Kidney (tissue), 14 donors: Measurements from ENCODE around the gene PLPPR5. TPM values are rescaled to one million over a fixed set of nuclear protein-coding genes. Genes with fewer than 3 reads are reported as not detected.

Experiments
- DNase-seq, 5 donors: peaks; one replicate each; pipeline ENCODE4 v3.0.0-alpha.2; 2013 to 2020
- FAIRE-seq: peaks from 2 replicates; lab custom pipeline; 2012; peaks lifted over from hg19 to GRCh38; lab: Jason Lieb, UNC
- H3K27ac ChIP-seq, 2 donors: one replicate each; pipeline ENCODE4 v1.7.0; 2013; ENCODE audit warnings: low read depth in 2 of 2, low read length in 2 of 2, inconsistent platforms in 1 of 2
- H3K27me3 ChIP-seq: one replicate; pipeline ENCODE4 v1.7.1; 2013; ENCODE audit warnings: low read length, inconsistent platforms; ENCODE audit not compliant: control insufficient read depth, insufficient read depth
- H3K36me3 ChIP-seq, 3 donors: one replicate each; pipeline versions ENCODE4 v1.7.0 to v1.7.1; 2013; ENCODE audit warnings: low read length in 3 of 3, control low read depth in 1 of 3, inconsistent platforms in 1 of 3; ENCODE audit not compliant: insufficient read depth in 3 of 3, control insufficient read depth in 2 of 3
- H3K4me1 ChIP-seq, 3 donors: one replicate each; pipeline versions ENCODE4 v1.7.0 to v1.7.1; 2013; ENCODE audit warnings: low read length in 3 of 3, inconsistent platforms in 1 of 3, low read depth in 1 of 3; ENCODE audit not compliant: control insufficient read depth in 2 of 3, insufficient read depth in 2 of 3
- H3K4me3 ChIP-seq, 3 donors: one replicate each; pipeline versions ENCODE4 v1.7.0 to v1.8.1; 2013; ENCODE audit warnings: low read length in 3 of 3, control low read depth in 1 of 3, inconsistent platforms in 1 of 3
- H3K9ac ChIP-seq, 3 donors: one replicate each; pipeline versions ENCODE4 v1.7.0 to v1.7.1; 2013; ENCODE audit warnings: low read length in 3 of 3, control low read depth in 1 of 3, inconsistent platforms in 1 of 3
- H3K9me3 ChIP-seq, 3 donors: one replicate each; pipeline versions ENCODE4 v1.7.0 to v1.7.1; 2013; ENCODE audit warnings: low read length in 3 of 3, control low read depth in 1 of 3, inconsistent platforms in 1 of 3; ENCODE audit not compliant: control insufficient read depth in 2 of 3, insufficient read depth in 1 of 3
- intact Hi-C: fragments of 100-400 bp; cut with DNase I; formaldehyde crosslinking; loops from one replicate; pipeline ENCODE4 v1.11.1; 2022
- polyA plus RNA-seq: library from polyadenylated mRNA; stranded (reverse); fragments of 350-450 nt; fragmentation: Illumina TruSeq; extraction: RNeasy Lipid Tissue Mini Kit (QIAGEN cat#74804); gene quantifications from one replicate; pipeline ENCODE4 v1.2.3, GENCODE V29; 2014; ENCODE audit warnings: low read depth, low replicate concordance; ENCODE audit not compliant: insufficient read depth
- total RNA-seq: library from RNA; stranded (reverse); fragmentation: NEBNext Ultra II Directional; extraction: Animal tissue kit (Norgen Biotek cat#: 25700); gene quantifications from one replicate; pipeline ENCODE4 v1.2.1, GENCODE V29; 2021
- TF ChIP-seq, protein P1 (sequence below): IDR thresholded peaks from 3 replicates; pipeline ENCODE4 v1.5.1; 2012; ENCODE audit warnings: mild to moderate bottlenecking, moderate library complexity, borderline replicate concordance; ENCODE audit not compliant: insufficient read depth; ENCODE audit errors: extremely low read depth
- donor health status: control.
- donor health status: control.
- donor health status: control.
- donor health status: control.
- donor health status: control.
- donor health status: DM: yes; HTN: yes; CAD: no.
- donor health status: Normal renal cell carcinoma (clear cell type).

PLPPR5 gene
- total and polyA plus RNA-seq, 2 donors from 2014 or later, result 0.09 TPM; not detected in 1

GRCh38 chr1:98923667-98924066 is 81.0 kb downstream of the PLPPR5 start:
- Histone ChIP-seq H3K27me3 (no peaks in the 10 kb centered on the region), H3K4me3 (no peak overlapping the region), H3K4me1 (no peaks in the 10 kb centered on the region), H3K9me3 (no peaks in the 10 kb centered on the region), H3K9ac (no peak overlapping the region), H3K36me3 (no peaks in the 10 kb centered on the region), H3K27ac (no peak overlapping the region)
- DNase-seq (no peak), FAIRE-seq (no peak)
- intact Hi-C loops, result no loop called here
- TF ChIP-seq, protein P1, sequence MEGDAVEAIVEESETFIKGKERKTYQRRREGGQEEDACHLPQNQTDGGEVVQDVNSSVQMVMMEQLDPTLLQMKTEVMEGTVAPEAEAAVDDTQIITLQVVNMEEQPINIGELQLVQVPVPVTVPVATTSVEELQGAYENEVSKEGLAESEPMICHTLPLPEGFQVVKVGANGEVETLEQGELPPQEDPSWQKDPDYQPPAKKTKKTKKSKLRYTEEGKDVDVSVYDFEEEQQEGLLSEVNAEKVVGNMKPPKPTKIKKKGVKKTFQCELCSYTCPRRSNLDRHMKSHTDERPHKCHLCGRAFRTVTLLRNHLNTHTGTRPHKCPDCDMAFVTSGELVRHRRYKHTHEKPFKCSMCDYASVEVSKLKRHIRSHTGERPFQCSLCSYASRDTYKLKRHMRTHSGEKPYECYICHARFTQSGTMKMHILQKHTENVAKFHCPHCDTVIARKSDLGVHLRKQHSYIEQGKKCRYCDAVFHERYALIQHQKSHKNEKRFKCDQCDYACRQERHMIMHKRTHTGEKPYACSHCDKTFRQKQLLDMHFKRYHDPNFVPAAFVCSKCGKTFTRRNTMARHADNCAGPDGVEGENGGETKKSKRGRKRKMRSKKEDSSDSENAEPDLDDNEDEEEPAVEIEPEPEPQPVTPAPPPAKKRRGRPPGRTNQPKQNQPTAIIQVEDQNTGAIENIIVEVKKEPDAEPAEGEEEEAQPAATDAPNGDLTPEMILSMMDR, result no peak

DNA sequence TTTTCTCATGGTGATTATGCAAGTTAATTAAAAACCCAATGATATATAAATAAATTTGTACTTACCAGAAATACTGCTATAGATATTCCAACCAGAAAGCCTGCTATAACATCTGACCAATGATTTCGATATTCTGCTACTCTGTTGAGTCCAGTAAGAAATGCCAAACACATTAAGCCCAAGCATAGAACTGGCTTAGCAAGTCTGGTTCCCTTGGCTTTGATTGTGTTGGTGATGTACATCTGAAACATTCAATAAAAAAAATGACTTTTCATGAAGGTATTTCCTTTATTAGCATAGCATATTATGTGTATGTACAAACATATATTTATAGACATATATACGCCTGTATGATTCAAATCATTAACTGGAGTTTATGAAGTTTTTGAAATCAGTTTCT is 82.8 kb downstream of the PLPPR5 start:
- no peak overlapping the region for H3K4me3 ChIP-seq
- H3K27ac ChIP-seq, result no peak overlapping the region
- no peaks in the 10 kb centered on the region for H3K4me1 ChIP-seq
- FAIRE-seq (no peak), DNase-seq (peak in 1 of 5 donors; percentile 10)
- TF ChIP-seq, protein P1, result no peak
- H3K27me3 ChIP-seq, result no peaks in the 10 kb centered on the region
- no peak overlapping the region for H3K9ac ChIP-seq
- H3K36me3 ChIP-seq, result no peaks in the 10 kb centered on the region
- no peaks in the 10 kb centered on the region for H3K9me3 ChIP-seq
- intact Hi-C loops, result no loop called here

DNA sequence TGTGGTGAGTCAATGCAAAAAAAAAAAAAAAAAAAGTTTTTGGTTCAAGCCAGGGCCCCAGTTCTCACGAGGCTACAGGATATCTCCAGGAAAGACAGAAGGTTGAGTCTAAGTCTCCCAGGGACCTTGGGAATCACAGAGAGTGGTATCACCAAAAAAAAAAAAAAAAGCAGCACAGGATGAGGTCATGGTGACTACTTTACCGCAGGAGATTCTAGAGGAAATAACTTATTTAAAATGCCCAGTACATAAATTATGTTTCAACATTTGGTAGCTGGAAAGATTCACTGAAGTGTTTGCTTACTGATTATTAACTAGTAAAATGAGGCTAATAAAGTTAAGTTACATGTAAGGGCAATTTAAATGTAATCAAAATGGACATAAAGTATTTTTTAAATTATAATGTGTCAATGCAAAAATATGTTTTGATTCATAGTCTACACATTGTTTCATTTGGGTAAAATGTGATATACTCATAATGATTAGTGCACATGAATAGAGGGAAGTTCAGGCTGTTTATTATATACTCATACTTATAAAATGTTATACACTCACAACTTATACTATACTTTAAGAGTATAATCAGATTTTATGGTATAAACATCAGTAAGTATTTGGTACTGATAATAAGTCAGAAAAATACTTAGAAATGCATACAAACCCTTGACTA is 84.1 kb downstream of the PLPPR5 start:
- no peak for FAIRE-seq
- TF ChIP-seq, protein P1, result no peak

More for the DNA sequence above, 84.1 kb downstream of the PLPPR5 start:
- intact Hi-C loops, result no loop called here
- no peaks in the 10 kb centered on the region for H3K36me3 ChIP-seq
- H3K27me3 ChIP-seq, result no peaks in the 10 kb centered on the region
- no peaks in the 10 kb centered on the region for H3K4me1 ChIP-seq
- H3K9ac ChIP-seq, result no peak overlapping the region
- H3K27ac ChIP-seq, result no peak overlapping the region
- DNase-seq, result no peak
- H3K4me3 ChIP-seq, result no peak overlapping the region
- H3K9me3 ChIP-seq, result no peaks in the 10 kb centered on the region
